Measurements from ENCODE around the gene PRR5L.

PRR5L gene

GRCh38 chr11:36407356-36407755 is 111.3 kb downstream of the PRR5L start:
- DNase-seq, result no peak

GRCh38 chr11:36408498-36409136 is 112.5 kb downstream of the PRR5L start:
- no peak for DNase-seq

- peak; percentile 24 to 42 for DNase-seq
These were observed 113.2 kb downstream of the PRR5L start for GRCh38 chr11:36409152-36409816.

GRCh38 chr11:36411202-36411640 is 115.1 kb downstream of the PRR5L start:
- DNase-seq, result no peak

GRCh38 chr11:36412781-36413383 is 116.8 kb downstream of the PRR5L start:
- DNase-seq, result no peak

- DNase-seq, result no peak
These were observed 121.1 kb downstream of the PRR5L start for GRCh38 chr11:36417154-36417553.

GRCh38 chr11:36419791-36420424 is 123.8 kb downstream of the PRR5L start:
- no peak for DNase-seq

GRCh38 chr11:36421546-36422155 is 125.6 kb downstream of the PRR5L start:
- DNase-seq, result no peak

GRCh38 chr11:36425561-36426081 is 129.5 kb downstream of the PRR5L start:
- DNase-seq, result no peak

GRCh38 chr11:36426226-36426848 is 130.2 kb downstream of the PRR5L start:
- no peak for DNase-seq

GRCh38 chr11:36427079-36427478 is 131.0 kb downstream of the PRR5L start:
- no peak for DNase-seq

- DNase-seq, result no peak
These were observed 131.8 kb downstream of the PRR5L start for GRCh38 chr11:36427876-36428275.

GRCh38 chr11:36431429-36432092 is 135.5 kb downstream of the PRR5L start:
- peak; percentile 35 to 40 for DNase-seq

GRCh38 chr11:36432093-36432469 is 136.0 kb downstream of the PRR5L start:
- no peak for DNase-seq

- DNase-seq, result no peak
These were observed 136.7 kb downstream of the PRR5L start for GRCh38 chr11:36432738-36433137.

GRCh38 chr11:36436064-36436463 is 140.0 kb downstream of the PRR5L start:
- DNase-seq, result no peak

GRCh38 chr11:36436589-36436988 is 140.5 kb downstream of the PRR5L start:
- DNase-seq, result no peak

- no peak for DNase-seq
These were observed 141.3 kb downstream of the PRR5L start for GRCh38 chr11:36437413-36437812.

- no peak for DNase-seq
These were observed 142.0 kb downstream of the PRR5L start for GRCh38 chr11:36438126-36438525.

GRCh38 chr11:36441610-36442208 is 145.6 kb downstream of the PRR5L start:
- DNase-seq, result no peak

GRCh38 chr11:36443661-36444060 is 147.6 kb downstream of the PRR5L start:
- DNase-seq, result no peak

GRCh38 chr11:36446135-36446534 is 150.0 kb downstream of the PRR5L start:
- DNase-seq, result no peak

Measured in activated CD4-positive, alpha-beta T cell treated with anti-CD3 and anti-CD28 coated beads for 4 hours (primary cell).